ENCODE results near the gene RGL2.
A peak's percentile ranks its signal among the peaks of the same experiment; 100 is the strongest.
"Not testable (repeated sequence)": the region's sequence is repeated elsewhere in the genome, so short reads cannot be mapped to it uniquely, and the experiment has no call there.

RGL2 gene

GRCh38 chr6:33294086-33294823 is 4.5 kb downstream of the RGL2 start:
- DNase-seq (ENCODE audit: low read depth in 3 of 3) = no peak

- no peak for DNase-seq (ENCODE audit: low read depth in 3 of 3)
Measured at GRCh38 chr6:33292996-33293682, 5.6 kb downstream of the RGL2 start.

DNA sequence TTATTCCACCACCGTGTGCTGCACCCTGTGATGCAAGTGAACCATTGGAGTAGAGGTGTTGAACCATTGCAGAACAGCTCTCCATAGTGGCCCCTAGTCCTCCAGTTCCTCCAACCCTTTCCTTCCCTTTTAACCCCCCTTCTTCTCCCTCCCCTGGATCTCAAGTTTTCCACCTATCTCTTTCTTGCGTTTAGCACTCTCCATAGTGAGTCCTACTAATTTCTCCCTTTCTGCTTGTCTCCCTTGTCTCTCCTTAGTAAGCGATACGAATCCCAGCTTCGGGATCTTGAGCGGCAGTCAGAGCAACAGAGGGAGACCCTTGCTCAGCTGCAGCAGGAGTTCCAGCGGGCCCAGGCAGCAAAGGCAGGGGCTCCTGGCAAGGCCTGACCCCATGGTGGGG is 8.3 kb downstream of the RGL2 start:
- DNase-seq (ENCODE audit: low read depth in 3 of 3) = no peak

- no peak for DNase-seq (ENCODE audit: low read depth in 3 of 3)
Measured at GRCh38 chr6:33289784-33290315, 8.9 kb downstream of the RGL2 start.

DNA sequence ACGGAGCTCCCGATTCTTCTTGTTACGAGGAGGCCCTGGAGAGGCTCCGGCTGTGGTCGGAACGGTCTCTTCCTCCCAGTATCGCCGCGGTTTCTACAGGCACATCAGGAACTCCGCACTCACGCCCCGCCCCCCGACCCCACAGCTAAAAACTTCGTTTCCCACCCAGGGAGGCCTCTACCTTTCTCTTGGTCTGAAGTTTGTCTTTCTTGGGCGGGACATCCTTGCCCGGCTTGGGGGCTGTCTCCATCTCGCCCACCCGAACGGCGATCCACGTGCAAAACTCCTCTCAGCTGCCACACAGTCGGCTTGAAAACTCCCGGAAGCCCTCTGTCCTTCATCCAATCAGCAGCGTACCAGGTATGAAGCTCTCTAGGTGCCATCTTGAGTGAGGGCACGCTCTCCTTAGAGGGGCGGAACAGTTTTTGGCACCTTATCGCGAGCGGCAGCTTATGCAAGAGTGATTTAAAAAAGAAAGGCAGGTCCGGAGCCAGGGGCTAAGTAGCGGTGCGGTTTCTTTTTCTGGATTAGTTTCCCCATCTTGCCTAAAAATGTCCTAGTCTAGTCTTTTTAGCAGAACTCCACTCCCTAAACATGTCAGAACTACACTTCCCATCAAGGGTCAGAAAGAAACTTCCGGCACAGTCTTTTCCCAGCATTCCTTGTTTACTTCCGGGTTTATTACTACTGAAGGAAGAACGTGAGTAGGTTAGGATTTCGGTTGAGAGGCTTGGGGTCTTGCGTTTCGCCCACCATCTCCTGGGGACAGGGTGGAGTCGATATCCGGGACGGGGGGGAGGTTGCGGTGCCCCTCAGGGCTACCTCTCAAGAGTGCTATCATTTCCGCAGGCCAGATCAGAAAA is 9.6 kb downstream of the RGL2 start, which contains the start of the genes PFDN6 and WDR46:
Gene PFDN6, plus strand, starts transcription at position 681 of the 863 bp plus-strand sequence. CDS start 256 bp downstream, outside the sequence.
Gene WDR46, minus strand, starts transcription at position 319 of the 863 bp plus-strand sequence. Its CDS starts 69 bp downstream, at position 250.
- DNase-seq (ENCODE audit: low read depth in 3 of 3) = peak in 2 of 3 donors; percentile 67 to 70

DNA sequence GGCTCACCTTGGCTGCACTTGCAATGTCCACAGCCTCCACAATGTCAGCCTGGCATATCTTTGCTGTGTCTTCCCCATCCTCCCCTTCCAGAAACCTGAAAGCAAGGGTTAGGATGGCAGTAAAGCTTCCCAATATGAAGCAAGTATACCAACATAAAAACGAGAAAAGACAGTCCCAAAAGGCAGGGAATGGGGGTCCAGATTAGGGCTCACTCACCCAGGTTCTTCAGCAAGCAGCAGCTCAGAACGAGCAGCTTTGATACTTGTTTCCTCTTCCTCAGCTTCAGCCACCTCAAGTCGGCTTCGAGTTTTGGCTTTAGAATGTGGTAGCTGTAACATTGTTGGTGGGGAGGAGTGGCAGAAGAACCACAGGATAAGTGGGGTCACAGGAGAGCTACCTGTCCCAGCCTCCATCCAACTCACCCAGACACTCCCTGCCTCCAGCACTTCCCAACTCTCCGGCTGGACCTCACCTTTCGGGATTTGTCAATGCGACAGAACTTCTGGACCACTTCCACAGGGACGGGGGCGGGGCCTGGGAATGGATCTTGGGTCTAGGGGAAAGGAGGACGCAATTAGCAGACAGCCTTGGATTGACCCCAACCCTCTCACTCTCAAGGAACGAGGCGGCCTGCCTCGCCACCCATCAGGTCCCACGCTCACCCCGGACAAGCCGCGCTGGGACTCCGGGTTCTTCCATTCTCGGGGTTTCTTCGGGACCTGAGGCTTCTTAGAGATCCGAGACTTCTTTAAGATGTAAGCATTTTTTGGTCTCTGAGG is 10.4 kb downstream of the RGL2 start:
- no peak for DNase-seq (ENCODE audit: low read depth in 3 of 3)

GRCh38 chr6:33286946-33287914 is 11.5 kb downstream of the RGL2 start:
- no peak for DNase-seq (ENCODE audit: low read depth in 3 of 3)

- not testable (repeated sequence) for DNase-seq (ENCODE audit: low read depth in 3 of 3)
Measured at GRCh38 chr6:33285214-33285613, 13.5 kb downstream of the RGL2 start.

DNA sequence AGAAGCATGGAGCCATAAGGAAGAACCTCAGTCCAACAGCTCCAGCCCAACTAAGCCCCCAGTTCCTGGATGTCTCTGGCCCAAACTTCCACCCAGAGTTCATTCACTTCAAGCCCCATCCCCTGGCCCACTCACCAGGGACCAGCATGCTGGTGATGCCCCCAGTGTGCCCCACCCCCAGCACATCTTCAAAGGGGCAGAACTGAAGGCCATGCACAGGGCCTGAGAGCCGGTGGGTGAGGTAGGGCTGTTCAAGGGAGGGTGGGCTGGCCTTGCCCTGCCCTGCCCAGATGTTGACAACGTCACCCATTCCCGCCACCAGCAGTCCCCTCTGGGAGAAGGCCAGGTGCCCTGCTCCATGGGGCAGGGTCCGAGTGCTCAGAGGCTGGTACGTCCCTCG is 18.2 kb downstream of the RGL2 start:
- DNase-seq (ENCODE audit: low read depth in 3 of 3) = no peak

GRCh38 chr6:33279971-33280511 is 18.7 kb downstream of the RGL2 start:
- DNase-seq (ENCODE audit: low read depth in 3 of 3) = no peak

- no peak for DNase-seq (ENCODE audit: low read depth in 3 of 3)
Measured at GRCh38 chr6:33279257-33279695, 19.5 kb downstream of the RGL2 start.

- DNase-seq (ENCODE audit: low read depth in 3 of 3) = no peak
Measured at GRCh38 chr6:33278810-33279209, 19.9 kb downstream of the RGL2 start.

GRCh38 chr6:33278392-33278741 is 20.4 kb downstream of the RGL2 start:
- no peak for DNase-seq (ENCODE audit: low read depth in 3 of 3)

DNA sequence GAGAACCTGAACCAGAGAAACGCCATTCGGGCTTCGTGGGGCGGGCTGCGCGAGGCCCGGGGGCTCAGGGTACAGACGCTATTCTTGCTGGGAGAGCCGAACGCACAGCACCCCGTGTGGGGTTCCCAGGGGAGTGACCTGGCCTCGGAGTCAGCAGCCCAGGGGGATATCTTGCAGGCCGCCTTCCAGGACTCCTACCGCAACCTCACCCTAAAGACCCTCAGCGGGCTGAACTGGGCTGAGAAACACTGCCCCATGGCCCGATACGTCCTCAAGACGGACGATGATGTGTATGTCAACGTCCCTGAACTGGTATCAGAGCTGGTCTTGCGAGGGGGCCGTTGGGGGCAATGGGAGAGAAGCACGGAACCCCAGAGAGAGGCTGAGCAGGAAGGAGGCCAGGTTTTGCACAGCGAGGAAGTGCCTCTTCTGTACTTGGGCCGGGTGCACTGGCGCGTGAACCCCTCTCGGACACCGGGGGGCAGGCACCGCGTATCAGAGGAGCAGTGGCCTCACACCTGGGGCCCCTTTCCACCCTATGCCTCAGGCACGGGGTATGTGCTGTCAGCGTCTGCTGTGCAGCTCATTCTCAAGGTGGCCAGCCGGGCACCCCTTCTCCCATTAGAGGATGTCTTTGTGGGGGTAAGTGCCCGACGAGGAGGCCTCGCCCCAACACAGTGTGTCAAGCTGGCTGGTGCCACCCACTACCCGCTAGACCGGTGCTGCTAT is 20.9 kb downstream of the RGL2 start:
- DNase-seq (ENCODE audit: low read depth in 3 of 3) = no peak

DNA sequence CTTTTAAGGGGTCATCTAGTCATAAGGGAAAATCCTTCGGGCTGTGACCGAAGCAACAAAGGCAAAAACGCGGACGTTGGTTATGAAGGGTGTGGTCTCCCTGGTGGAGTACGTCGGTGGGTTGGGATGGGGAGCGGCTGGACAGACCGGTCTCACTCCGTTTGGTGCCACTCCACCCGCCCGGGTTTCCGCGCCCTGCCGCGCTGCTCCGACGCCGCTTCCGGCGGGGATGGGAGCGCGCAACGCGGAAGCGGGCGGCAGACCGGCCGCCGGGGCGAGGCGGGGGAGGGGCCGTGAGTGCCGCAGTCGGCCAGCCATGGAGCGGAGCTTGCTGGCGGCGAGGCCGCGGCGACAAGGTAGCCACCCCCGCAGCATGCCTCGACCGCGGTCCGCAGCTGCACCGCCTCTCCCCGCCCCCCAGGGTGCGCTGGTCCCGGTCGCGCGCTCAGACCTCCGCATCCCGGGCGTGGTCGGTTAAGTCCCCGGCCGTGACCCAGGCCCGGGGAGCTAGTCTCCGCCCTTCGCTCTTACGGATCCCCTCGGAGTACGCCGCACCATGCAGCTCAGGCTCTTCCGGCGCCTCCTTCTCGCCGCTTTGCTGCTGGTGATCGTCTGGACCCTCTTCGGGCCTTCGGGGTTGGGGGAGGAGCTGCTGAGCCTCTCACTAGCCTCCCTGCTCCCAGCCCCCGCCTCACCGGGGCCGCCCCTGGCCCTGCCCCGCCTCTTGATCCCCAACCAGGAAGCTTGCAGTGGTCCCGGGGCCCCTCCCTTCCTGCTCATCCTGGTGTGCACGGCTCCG is 21.7 kb downstream of the RGL2 start, which contains the start of gene B3GALT4:
Gene B3GALT4, plus strand, starts transcription at position 260 of the 799 bp plus-strand sequence. Its CDS starts 297 bp downstream, at position 557.
- DNase-seq (ENCODE audit: low read depth in 3 of 3) = peak; percentile 65 to 75 (median 68)

DNA sequence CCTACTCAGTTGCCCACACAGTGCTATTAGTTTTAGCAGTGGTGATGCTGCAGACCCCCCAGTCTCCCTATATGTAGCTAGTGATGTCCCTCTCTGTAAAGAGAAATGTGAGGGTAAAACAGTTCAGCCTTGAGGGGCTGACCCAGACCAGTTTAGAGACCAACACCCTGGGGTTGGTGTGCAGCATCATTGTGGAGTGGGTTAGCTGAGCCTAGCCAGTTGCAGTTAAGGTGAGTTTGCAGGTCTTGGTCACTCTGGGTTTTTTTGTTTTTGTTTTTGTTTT is 22.2 kb downstream of the RGL2 start:
- no peak for DNase-seq (ENCODE audit: low read depth in 3 of 3)

DNA sequence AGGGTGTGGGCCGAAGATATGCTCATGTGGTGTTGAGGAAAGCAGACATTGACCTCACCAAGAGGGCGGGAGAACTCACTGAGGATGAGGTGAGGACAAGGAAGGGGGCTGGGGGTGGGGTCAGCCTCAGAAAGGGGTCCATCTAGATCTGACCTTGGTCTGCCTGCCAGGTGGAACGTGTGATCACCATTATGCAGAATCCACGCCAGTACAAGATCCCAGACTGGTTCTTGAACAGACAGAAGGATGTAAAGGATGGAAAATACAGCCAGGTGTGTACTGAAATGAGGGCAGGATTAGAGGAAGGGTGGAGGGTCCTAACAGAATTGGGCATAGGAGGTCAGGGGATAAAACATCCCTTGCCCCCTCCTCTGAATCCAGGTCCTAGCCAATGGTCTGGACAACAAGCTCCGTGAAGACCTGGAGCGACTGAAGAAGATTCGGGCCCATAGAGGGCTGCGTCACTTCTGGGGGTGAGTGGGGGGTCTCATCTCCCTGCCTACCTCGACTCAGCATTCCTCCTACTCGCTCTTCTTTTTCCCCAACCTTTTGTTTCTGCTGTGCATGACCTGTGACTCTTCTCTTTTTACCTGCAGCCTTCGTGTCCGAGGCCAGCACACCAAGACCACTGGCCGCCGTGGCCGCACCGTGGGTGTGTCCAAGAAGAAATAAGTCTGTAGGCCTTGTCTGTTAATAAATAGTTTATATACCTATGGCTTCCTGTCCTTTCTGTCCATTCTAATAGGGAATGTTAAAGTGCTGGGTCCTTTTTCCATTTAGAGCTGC is 22.8 kb downstream of the RGL2 start:
- DNase-seq (ENCODE audit: low read depth in 3 of 3) = not testable (repeated sequence)

Measured in stimulated activated CD4-positive, alpha-beta T cell treated with anti-CD3 and anti-CD28 coated beads, TNF-alpha, amount 100 ng/mL, for 48 hours (primary cell).